Activated naive CD8-positive, alpha-beta T cell treated with anti-CD3 and anti-CD28 coated beads, Interleukin-2, amount 10 ng/mL, durations not matched to agents 7 days and 5 days (primary cell): ENCODE data around the gene RSBN1L. TPM values are rescaled to one million over a fixed set of nuclear protein-coding genes. Genes with fewer than 3 reads are reported as not detected.
A peak's percentile ranks its signal among the peaks of the same experiment; 100 is the strongest.

Experiments used
- ATAC-seq: fragments of 150-1000 bp; cut with Tn5 transposase; one replicate; pipeline ENCODE4 v1.10.0; 2021; ENCODE audit warnings: low read depth, moderate library complexity
- POLR2A ChIA-PET: fragments of 350-600 bp; sonication (Branson Sonifier 250); formaldehyde crosslinking; loops from one replicate; lab custom pipeline; 2021; ENCODE audit warnings: antibody characterized with exemption; lab: Charles Lee
- DNase-seq: peaks from one replicate; pipeline ENCODE4 v3.0.0; 2021
- H3K27ac Mint-ChIP-seq: one replicate; pipeline ENCODE4 v1.8.0; 2022; ENCODE audit warnings: mild to moderate bottlenecking, mixed read lengths
- H3K27me3 Mint-ChIP-seq: one replicate; pipeline ENCODE4 v1.8.0; 2022; ENCODE audit warnings: mild to moderate bottlenecking, moderate library complexity, mixed read lengths
- H3K36me3 Mint-ChIP-seq: one replicate; pipeline ENCODE4 v1.8.0; 2021; ENCODE audit warnings: mild to moderate bottlenecking, mixed read lengths
- H3K4me1 Mint-ChIP-seq: one replicate; pipeline ENCODE4 v1.8.0; 2021; ENCODE audit warnings: mixed read lengths
- H3K4me3 Mint-ChIP-seq: one replicate; pipeline ENCODE4 v1.8.0; 2022; ENCODE audit warnings: mild to moderate bottlenecking, moderate library complexity, mixed read lengths
- H3K9me3 Mint-ChIP-seq: one replicate; pipeline ENCODE4 v1.8.0; 2021; ENCODE audit warnings: mixed read lengths
- total RNA-seq, 2 experiments: library from RNA; stranded (reverse); gene quantifications; one replicate each; pipeline ENCODE4 v1.2.3, GENCODE V29; 2021

RSBN1L gene
- total RNA-seq, 2 experiments from 2014 or later, result 28.1 to 30.2 TPM

DNA sequence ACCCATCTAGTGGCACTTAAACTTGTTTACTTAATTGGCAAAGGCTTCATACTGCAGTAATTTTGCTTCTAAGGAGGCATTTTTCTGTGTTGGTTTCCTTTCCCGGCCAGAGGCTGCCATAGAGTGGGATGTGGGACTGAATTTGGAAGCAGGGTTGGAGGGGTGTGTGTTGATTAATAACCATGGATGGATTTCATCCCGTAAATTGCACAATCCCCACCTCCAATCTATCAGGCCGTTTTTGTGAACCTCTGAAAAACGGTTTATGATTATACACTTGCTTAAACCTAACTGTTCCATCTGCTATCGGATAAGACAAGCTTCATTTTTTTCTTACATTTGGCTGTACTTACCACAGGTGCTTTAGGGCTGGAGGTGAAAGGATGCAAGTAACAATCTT, 100.7 kb downstream of the RSBN1L start:
- H3K9me3 Mint-ChIP-seq, result no peaks in the 10 kb centered on the region
- peak overlapping the region; percentile 94 for H3K4me3 Mint-ChIP-seq
- no peak for ATAC-seq
- POLR2A ChIA-PET, result no interaction called here
- no peaks in the 10 kb centered on the region for H3K27me3 Mint-ChIP-seq
- peak overlapping the region; percentile 94 for H3K27ac Mint-ChIP-seq
- no peak for DNase-seq
- peaks cover 33% of the 10 kb centered on the region for H3K4me1 Mint-ChIP-seq
- H3K36me3 Mint-ChIP-seq, result peaks cover 19% of the 10 kb centered on the region

DNA sequence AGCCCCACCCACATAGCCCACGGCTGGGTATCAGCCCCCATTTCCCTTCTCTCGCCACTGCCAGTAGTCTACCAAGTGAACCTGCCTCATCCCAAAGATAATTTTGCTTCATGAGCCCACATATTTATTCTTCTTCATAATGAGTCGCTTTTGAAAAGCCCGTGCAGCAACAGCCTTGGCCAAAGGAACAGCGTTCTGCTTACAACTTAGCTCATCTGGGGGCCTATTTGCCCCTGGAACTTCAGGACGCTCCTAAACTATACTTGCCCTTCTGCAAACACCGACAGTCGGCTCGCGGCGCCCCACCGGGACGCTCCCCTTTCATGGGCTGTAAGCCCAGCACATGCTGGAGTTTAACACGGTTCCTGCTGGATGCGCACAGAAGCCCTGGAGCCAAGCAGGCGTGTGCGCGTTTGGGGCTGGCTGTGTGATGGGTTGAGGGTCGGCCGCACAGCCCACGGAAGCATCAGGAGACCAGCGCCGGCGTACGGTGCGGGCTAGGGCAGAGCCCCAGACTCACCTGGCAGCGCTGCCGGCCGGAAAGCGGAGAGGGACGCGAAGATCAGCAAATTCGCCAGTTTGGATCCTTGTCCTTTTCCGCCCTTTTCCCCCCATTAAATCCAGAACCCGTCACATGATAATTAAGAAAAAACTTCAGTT, 101.6 kb downstream of the RSBN1L start:
- H3K27ac Mint-ChIP-seq, result peak overlapping the region; percentile 94
- peaks cover 42% of the 10 kb centered on the region for H3K4me1 Mint-ChIP-seq
- H3K27me3 Mint-ChIP-seq, result no peaks in the 10 kb centered on the region
- ATAC-seq (peak; percentile 43), DNase-seq (no peak)
- no peaks in the 10 kb centered on the region for H3K9me3 Mint-ChIP-seq
- POLR2A ChIA-PET, result interaction anchor here (0.6 to 1.7 kb wide), 5 partner anchors 36 to 111 kb away, joined by 3 to 9 read pairs (median 5); partner anchors contain the start of gene RSBN1L
- H3K36me3 Mint-ChIP-seq, result peaks cover 22% of the 10 kb centered on the region
- peak overlapping the region; percentile 94 for H3K4me3 Mint-ChIP-seq

DNA sequence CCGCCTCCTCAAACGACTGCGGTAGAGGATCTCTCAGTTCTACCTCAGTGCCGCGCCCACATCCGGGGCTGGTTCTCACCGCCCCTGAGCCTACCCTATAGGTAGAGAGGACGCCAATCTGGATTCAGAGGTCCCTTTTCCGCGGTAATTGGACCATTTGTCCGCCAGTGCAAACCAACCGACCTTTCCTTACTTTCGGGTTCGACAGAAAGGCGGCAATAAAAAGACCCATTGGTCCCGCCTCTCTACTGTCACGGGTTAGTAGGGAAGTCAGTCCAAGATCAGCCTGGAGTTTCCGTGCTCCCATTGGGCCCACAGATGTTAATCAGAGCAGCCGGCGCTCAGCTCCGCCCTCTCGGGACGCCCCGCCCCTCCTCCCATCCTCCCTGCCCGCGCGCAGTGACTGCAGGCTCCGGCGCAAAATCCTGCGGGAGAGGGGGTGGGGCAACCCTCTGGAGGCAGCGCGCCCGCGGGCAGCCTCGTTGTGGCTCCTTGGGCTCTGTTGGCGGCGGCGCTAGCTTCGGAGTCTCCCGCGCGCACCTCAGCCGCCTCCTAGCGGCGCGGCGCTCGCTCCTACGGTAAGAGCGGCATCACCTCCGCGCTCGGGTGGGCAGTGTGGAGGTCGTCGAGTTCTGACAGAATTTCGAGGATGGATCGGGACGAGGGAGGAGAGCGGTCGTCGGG, 102.3 kb downstream of the RSBN1L start, which contains the start of the genes PHTF2 and TMEM60:
Gene PHTF2 (plus strand): TSS at position 380 of the 684 bp plus-strand sequence.
Gene TMEM60 (minus strand): TSS at position 41 of the 684 bp plus-strand sequence. CDS start 4,061 bp downstream, outside the sequence.
- peak; percentile 93 for ATAC-seq

DNA sequence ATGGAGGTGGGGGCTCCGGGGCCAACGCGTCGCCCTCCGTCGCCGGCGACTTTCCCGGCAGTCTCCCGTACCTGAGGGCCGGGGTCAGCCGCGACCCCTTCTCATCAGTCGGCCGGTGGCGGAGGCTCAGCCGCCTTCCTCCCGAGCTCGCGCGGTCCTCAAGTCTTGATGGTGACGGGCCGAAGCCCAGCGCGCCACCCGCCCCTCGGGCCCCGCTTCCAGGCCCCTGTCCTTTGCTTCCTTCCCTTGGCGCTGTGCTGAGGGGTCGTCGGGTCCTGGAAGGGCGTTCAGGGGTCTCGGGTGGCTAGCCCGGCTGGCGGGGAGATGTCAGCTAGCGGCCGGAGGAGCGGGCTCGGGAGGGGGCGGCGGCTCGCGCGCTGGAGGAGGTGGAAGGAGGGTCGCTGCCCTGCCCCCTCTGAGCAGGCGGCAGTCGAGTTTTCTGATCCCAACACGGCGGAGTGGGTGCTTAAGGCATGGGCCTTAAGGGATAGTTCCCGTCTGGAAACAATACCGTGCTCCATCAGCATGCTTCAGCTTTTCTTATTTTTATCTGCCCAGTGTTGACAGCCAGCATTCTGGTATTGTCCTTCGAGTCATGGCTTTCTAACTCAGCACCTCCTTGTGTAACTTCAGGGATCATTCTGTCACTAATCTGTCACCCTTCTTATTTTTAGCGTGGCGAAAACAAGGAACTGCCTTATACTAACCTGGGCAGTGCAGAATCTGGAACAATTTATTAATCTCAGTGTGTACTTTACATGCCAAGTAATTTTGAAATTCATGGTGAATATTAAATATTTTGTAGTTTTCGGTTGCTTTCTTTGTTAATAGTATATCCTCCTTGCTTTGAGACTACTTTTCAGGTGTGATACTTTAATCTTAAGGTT, 103.1 kb downstream of the RSBN1L start:
- Mint-ChIP-seq H3K36me3 (peaks cover 26% of the 10 kb centered on the region), H3K27me3 (no peaks in the 10 kb centered on the region), H3K4me1 (peaks cover 54% of the 10 kb centered on the region), H3K9me3 (no peaks in the 10 kb centered on the region), H3K27ac (peak overlapping the region; percentile 94), H3K4me3 (peak overlapping the region; percentile 94)
- ATAC-seq, result no peak
- POLR2A ChIA-PET, result interaction anchor here (0.6 to 1.7 kb wide), 5 partner anchors 8 to 112 kb away, joined by 3 to 9 read pairs (median 4); partner anchors contain the start of gene RSBN1L
- DNase-seq, result peak; percentile 61

More for the DNA sequence above, 102.3 kb downstream of the RSBN1L start, which contains the start of the genes PHTF2 and TMEM60:
- DNase-seq, result peak; percentile 90
- Mint-ChIP-seq H3K9me3 (no peaks in the 10 kb centered on the region), H3K27me3 (no peaks in the 10 kb centered on the region), H3K4me3 (peak within 1 kb of the TSS; percentile 94), H3K4me1 (peaks cover 46% of the 10 kb centered on the region), H3K27ac (peak within 1 kb of the TSS; percentile 94), H3K36me3 (peaks cover 25% of the 10 kb centered on the region)
- POLR2A ChIA-PET, result interaction anchor here (0.6 to 1.7 kb wide), 6 partner anchors 36 to 111 kb away, joined by 3 to 9 read pairs (median 4); partner anchors contain the start of gene RSBN1L

DNA sequence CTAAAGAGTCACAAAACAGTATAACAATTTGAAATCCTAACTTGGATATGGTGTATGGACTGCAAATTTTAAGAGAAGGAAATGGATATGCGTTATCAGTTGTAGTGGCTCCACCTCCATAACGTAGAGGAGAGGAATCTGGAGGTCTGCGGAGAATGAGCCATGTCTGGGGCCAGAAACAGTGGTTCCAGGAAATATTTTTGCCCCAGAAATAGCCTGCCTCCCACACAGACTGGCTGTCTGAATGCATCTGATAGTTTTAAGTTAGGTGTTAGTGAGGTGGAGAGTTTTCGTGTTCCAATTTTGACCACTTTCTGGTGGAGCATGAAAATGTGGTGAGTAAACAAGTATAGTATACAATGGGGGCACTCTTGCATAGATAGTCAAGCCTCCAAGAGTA, 103.9 kb downstream of the RSBN1L start:
- Mint-ChIP-seq H3K27ac (peak overlapping the region; percentile 94), H3K36me3 (peaks cover 29% of the 10 kb centered on the region), H3K9me3 (peaks cover 4% of the 10 kb centered on the region), H3K4me1 (peaks cover 57% of the 10 kb centered on the region), H3K4me3 (peak overlapping the region; percentile 94), H3K27me3 (no peaks in the 10 kb centered on the region)
- ATAC-seq (no peak), DNase-seq (no peak)
- POLR2A ChIA-PET, result interaction anchor here (0.6 kb wide), 1 partner anchor 9 kb away, joined by 3 read pairs; no protein-coding TSS in a partner anchor

DNA sequence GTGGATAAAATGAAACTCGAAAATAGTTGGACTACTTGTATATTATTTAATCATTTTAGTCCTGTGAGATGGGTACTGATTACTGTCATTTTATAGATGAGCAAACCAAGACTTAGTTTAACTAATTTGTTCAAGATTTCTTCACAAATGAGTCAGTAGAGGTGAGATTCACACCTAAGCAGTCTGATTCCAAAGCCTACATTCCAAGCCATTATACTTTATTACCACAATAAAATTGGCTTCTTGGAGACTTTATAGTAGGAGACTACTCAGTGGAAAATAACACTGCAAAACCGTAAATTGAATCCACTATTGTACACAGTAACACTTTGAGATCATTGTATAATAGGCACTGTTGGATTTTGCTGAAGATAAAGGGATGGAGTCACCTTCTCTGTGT, 104.5 kb downstream of the RSBN1L start:
- ATAC-seq (no peak), DNase-seq (no peak)
- Mint-ChIP-seq H3K9me3 (peaks cover 9% of the 10 kb centered on the region), H3K27me3 (no peaks in the 10 kb centered on the region), H3K4me1 (peaks cover 59% of the 10 kb centered on the region), H3K36me3 (peaks cover 33% of the 10 kb centered on the region), H3K4me3 (peak overlapping the region; percentile 94), H3K27ac (no peak overlapping the region)
- POLR2A ChIA-PET, result no interaction called here

DNA sequence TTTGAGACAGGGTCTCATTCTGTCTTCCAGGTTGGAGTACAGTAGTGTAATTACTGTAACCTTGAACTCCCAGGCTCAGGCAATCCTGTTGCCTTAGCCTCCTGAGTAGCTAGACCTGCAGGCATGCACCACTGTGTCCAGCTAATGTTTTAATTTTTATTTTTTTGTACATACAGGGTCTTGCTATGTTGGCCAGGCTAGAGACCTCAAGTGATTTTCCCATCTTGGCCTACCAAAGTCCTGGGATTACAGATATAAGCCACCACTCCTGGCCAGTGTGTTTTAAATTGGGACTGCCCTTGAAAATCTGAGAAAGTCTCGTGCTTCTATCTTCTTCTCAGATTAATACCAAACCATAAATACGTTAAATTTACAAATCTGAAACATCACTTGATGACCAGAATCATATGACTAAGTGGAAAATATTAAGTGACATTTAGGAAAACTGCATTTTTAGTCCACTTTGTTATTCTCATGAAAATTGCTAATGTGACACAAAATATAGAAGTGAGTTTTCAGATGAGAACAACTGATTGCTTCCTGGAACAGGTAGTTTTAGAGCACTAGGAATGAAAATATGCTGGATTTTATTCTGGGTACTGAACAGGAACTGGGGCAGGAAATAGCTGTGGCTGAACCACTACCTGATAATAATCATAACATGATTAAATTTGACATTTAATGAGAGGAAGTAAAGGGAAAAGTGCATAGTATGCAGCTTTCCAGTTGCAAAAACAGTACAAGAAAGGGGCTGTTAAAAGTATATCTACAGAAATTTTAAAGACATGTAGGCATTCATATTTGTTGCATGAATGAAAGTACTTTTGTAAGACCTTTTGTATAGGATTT, 106.5 kb downstream of the RSBN1L start:
- Mint-ChIP-seq H3K27me3 (no peaks in the 10 kb centered on the region), H3K4me3 (peak overlapping the region; percentile 75), H3K36me3 (peaks cover 51% of the 10 kb centered on the region), H3K27ac (peak overlapping the region; percentile 79), H3K9me3 (peaks cover 23% of the 10 kb centered on the region), H3K4me1 (peaks cover 46% of the 10 kb centered on the region)
- ATAC-seq, result no peak
- POLR2A ChIA-PET, result no interaction called here
- no peak for DNase-seq

DNA sequence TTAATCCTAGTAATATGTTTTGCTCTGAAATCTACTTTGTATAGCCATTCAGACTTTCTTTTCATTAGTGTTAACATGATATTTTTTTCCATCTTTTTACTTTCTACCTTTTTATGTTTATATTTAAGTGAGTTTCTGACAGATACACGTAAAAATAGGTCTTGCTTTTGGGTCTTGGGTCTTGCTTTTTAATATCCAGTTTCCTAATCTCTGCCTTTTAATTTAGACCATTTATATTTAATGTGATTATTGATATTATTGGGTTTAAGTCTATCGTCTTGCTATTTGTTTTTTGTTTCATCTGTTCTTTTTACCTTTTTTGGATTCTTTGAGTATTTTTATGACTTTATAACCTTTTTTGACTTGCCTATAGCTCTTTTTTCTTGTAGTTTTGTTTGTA, 110.2 kb downstream of the RSBN1L start:
- no peaks in the 10 kb centered on the region for H3K27me3 Mint-ChIP-seq
- peaks cover 63% of the 10 kb centered on the region for H3K36me3 Mint-ChIP-seq
- H3K27ac Mint-ChIP-seq, result no peak overlapping the region
- H3K4me1 Mint-ChIP-seq, result peaks cover 35% of the 10 kb centered on the region
- no peak for ATAC-seq
- POLR2A ChIA-PET, result no interaction called here
- no peak for DNase-seq
- H3K9me3 Mint-ChIP-seq, result peaks cover 30% of the 10 kb centered on the region
- H3K4me3 Mint-ChIP-seq, result no peak overlapping the region

DNA sequence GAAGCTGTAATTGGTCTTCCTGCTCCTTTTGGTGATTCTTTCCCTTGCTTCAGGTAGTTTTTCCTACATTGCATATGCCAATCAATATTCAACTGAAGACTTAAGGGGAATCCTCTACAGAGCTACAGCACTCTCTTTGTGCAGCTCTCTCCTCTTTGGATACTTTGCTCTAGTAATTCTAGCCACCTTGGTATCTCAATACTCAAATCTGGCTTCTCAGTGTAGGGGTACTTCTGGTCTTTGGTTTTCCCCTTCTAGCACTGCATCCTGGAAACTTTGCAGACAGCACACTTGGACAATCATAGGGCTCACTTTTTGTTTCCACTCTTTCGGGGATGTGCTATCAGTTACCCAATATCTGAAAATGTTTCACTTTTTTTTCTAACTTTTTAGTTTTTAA, 112.3 kb downstream of the RSBN1L start:
- POLR2A ChIA-PET, result no interaction called here
- no peak overlapping the region for H3K27ac Mint-ChIP-seq
- peaks cover 30% of the 10 kb centered on the region for H3K4me1 Mint-ChIP-seq
- no peak for DNase-seq
- ATAC-seq, result no peak
- no peak overlapping the region for H3K4me3 Mint-ChIP-seq
- H3K36me3 Mint-ChIP-seq, result peaks cover 61% of the 10 kb centered on the region
- H3K9me3 Mint-ChIP-seq, result peaks cover 36% of the 10 kb centered on the region
- H3K27me3 Mint-ChIP-seq, result no peaks in the 10 kb centered on the region

DNA sequence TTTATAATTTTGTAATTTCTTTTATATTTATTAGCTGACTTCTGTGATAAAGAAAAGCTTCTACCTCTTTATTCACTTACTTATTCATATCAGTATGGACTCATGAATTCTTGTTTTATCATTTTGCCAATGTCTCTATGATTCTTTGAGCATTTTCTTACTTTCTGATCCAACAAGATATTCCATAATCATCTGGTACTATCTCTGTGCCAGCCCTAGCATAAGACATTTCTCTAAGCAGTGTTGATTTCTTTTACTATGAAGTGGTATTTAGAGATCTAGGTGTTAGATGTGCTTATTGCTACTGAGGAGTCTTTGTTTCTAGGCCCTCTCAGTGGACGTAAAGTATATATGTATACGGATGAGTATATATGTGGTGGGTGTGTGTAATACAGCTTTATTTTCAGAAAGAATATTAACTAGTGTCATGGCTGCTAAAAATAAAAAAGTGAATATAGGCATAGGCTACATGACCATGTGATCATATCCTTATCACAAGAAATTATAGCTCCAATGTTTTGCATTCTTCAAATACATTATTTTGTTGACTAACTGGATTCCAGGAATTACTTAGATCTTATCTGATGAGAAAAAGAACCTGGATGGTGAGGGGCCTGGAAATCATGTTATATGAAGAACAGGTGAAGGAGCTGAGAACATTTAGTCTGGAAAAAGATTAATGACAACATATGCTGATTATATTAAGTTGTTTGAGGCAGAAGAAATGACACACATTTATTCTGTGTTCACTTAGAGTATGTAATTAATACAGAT, 115.4 kb downstream of the RSBN1L start:
- peaks cover 41% of the 10 kb centered on the region for H3K36me3 Mint-ChIP-seq
- ATAC-seq, result no peak
- no peak for DNase-seq
- no peak overlapping the region for H3K4me3 Mint-ChIP-seq
- no peak overlapping the region for H3K27ac Mint-ChIP-seq
- peaks cover 27% of the 10 kb centered on the region for H3K9me3 Mint-ChIP-seq
- POLR2A ChIA-PET, result no interaction called here
- no peaks in the 10 kb centered on the region for H3K27me3 Mint-ChIP-seq
- H3K4me1 Mint-ChIP-seq, result peaks cover 13% of the 10 kb centered on the region

DNA sequence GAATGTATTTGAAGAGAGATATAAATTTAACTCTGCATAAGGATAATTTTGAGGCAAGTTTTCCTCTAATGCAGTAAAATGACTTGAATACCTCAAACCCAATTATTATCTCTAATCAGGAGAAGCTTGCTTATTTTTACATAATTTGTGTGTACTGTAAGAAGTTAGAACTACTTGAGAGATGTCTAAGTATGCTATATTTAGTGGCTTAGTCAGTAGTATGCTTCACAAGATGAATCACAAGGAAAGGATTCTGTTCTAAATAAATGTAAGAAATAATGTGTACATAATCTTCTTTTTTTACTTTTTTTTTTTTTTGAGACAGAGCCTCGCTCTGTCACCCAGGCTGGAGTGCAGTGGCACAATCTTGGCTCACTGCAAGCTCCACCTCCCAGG, 116.0 kb downstream of the RSBN1L start:
- no peak for DNase-seq
- H3K4me3 Mint-ChIP-seq, result no peak overlapping the region
- H3K36me3 Mint-ChIP-seq, result peaks cover 44% of the 10 kb centered on the region
- no peaks in the 10 kb centered on the region for H3K27me3 Mint-ChIP-seq
- H3K27ac Mint-ChIP-seq, result no peak overlapping the region
- H3K9me3 Mint-ChIP-seq, result peaks cover 29% of the 10 kb centered on the region
- no peak for ATAC-seq
- POLR2A ChIA-PET, result no interaction called here
- peaks cover 13% of the 10 kb centered on the region for H3K4me1 Mint-ChIP-seq

DNA sequence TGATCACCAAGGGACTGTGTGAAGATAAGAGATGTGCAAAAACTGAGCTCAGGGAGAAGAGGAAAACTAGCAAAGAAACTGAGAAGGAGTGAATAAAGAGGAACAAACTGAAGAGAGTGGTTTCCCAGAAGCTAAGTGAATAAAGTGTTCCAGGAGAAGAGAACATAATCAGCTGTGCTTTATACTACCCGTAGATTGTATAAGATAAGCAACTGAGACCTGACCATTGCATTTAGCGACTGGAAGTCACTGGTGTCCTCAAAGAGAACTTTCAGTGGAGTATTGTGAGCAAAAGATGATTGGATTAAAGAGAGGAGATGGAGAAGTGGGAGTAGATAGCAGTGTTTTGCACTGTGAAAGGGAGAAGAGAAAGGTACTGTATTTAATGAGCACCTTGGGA, 116.9 kb downstream of the RSBN1L start:
- Mint-ChIP-seq H3K4me1 (peaks cover 11% of the 10 kb centered on the region), H3K36me3 (peaks cover 42% of the 10 kb centered on the region), H3K9me3 (peaks cover 26% of the 10 kb centered on the region), H3K27me3 (no peaks in the 10 kb centered on the region), H3K27ac (no peak overlapping the region), H3K4me3 (no peak overlapping the region)
- DNase-seq (no peak), ATAC-seq (no peak)
- POLR2A ChIA-PET, result no interaction called here
